ENCODE data around the gene GORAB.

DNA sequence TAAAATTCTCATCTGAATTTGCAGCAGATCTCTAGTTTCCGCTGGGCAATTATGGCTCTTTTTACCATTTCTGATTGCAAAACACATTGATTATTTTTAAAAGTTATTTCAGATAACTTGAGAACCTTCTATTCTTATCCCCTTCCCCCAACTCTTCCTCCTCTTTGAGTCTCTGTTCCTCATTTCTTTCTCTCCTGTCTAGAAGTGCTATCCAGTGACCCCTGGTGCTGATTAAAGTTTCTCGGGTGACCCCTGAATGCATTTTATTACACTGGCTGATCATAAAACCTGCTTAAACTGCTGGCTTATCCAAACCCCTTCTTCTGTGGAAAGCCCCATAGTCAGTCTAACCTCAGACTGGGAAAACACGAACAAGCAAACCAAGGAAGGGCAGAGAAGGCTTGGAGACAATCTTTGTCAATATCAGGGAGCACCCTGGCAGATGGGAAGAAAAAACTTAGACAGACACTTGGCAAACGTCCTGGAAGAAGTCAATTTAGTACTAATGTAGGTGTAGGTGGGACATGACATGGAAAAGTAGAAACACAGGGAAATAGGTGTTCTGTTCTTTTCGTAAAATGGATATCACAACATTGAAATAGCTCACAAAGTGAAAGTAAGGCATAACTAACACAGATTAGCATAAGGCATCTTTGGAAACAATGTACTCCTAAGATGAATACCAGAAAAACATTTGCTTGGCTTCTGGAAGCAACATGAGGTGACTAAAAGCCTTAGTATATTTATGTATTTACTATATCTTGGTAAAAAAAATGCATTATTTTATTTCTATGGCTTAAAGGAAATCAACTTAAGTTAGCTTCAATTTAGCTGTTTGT, 61.4 kb downstream of the GORAB start:
- TF ChIP-seq POLR2A (IDR thresholded peaks at IDR 0.05; ENCODE audit: low read depth, low read length) (no peak), FOS (IDR thresholded peaks at IDR 0.05; ENCODE audit: borderline replicate concordance, insufficient read depth, low read length) (no peak)
- TF ChIP-seq, protein P1, sequence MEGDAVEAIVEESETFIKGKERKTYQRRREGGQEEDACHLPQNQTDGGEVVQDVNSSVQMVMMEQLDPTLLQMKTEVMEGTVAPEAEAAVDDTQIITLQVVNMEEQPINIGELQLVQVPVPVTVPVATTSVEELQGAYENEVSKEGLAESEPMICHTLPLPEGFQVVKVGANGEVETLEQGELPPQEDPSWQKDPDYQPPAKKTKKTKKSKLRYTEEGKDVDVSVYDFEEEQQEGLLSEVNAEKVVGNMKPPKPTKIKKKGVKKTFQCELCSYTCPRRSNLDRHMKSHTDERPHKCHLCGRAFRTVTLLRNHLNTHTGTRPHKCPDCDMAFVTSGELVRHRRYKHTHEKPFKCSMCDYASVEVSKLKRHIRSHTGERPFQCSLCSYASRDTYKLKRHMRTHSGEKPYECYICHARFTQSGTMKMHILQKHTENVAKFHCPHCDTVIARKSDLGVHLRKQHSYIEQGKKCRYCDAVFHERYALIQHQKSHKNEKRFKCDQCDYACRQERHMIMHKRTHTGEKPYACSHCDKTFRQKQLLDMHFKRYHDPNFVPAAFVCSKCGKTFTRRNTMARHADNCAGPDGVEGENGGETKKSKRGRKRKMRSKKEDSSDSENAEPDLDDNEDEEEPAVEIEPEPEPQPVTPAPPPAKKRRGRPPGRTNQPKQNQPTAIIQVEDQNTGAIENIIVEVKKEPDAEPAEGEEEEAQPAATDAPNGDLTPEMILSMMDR (IDR thresholded peaks at IDR 0.05; ENCODE audit: extremely low read depth in 1 of 2, insufficient read depth in 1 of 2, low read depth in 1 of 2, low read length in 2 of 2), result no peak

Measured in endothelial cell of umbilical vein (primary cell).